HEK293T (cell line): ENCODE data around the gene SEMA3B.

Source experiments
- BHLHE40 ChIP-seq: fragments of 450-650 bp; IDR thresholded peaks from 2 replicates; pipeline ENCODE4 v1.6.1; 2016; ENCODE audit warnings: mild to moderate bottlenecking, moderate library complexity, borderline replicate concordance
- FOXA1 ChIP-seq: fragments of 450-650 bp; IDR thresholded peaks from 2 replicates; pipeline ENCODE4 v1.6.1; 2016; ENCODE audit warnings: mild to moderate bottlenecking
- SUZ12 ChIP-seq: fragments of 450-650 bp; IDR thresholded peaks from 2 replicates; pipeline ENCODE4 v1.6.1; 2016; ENCODE audit warnings: mild to moderate bottlenecking

GRCh38 chr3:50297896-50298725 is 29.2 kb downstream of the SEMA3B start:
- TF ChIP-seq BHLHE40 (no peak), SUZ12 (no peak), FOXA1 (no peak)
